Neural cell (in vitro differentiated cells): ENCODE data around the gene NES. TPM values are rescaled to one million over a fixed set of nuclear protein-coding genes. Genes with fewer than 3 reads are reported as not detected.

ENCODE experiments used
- H2AFZ ChIP-seq: fragments of 200-600, 300-800 bp; sonication (generic), shearing (Covaris generic); 2 replicates; pipeline ENCODE4 v1.6.0; 2014; ENCODE audit warnings: low read depth, mild to moderate bottlenecking, antibody characterized with exemption, low read length, moderate library complexity
- H3F3A ChIP-seq: fragments of 200-600 bp; shearing (Covaris generic); 2 replicates; pipeline ENCODE4 v1.6.1; 2016; ENCODE audit warnings: mild to moderate bottlenecking, moderate library complexity, mixed read lengths, antibody characterized with exemption, low read length; ENCODE audit not compliant: insufficient read depth, poor library complexity, severe bottlenecking
- H3K27ac ChIP-seq: fragments of 200-600, 300-800 bp; sonication (generic), shearing (Covaris generic); 2 replicates; pipeline ENCODE4 v1.5.1; 2014; ENCODE audit warnings: mild to moderate bottlenecking, low read length, moderate library complexity
- H3K27me3 ChIP-seq: fragments of 300-800, 200-600 bp; sonication (generic), shearing (Covaris generic); 2 replicates; pipeline ENCODE4 v1.6.0; 2014; ENCODE audit warnings: mild to moderate bottlenecking, low read depth, low read length, moderate library complexity; ENCODE audit not compliant: insufficient read depth
- H3K36me3 ChIP-seq: fragments of 300-800, 200-600 bp; sonication (generic), shearing (Covaris generic); 2 replicates; pipeline ENCODE4 v1.5.1; 2014; ENCODE audit warnings: mild to moderate bottlenecking, antibody characterized with exemption, low read length, moderate library complexity; ENCODE audit not compliant: insufficient read depth
- H3K4me2 ChIP-seq: fragments of 300-800, 200-600 bp; sonication (generic), shearing (Covaris generic); 2 replicates; pipeline ENCODE4 v1.6.0; 2014; ENCODE audit warnings: mild to moderate bottlenecking, low read length
- H3K4me3 ChIP-seq: fragments of 300-800, 200-600 bp; sonication (generic), shearing (Covaris generic); 2 replicates; pipeline ENCODE4 v1.5.1; 2014; ENCODE audit warnings: mild to moderate bottlenecking, low read length, moderate library complexity
- H3K79me2 ChIP-seq: fragments of 200-600 bp; shearing (Covaris generic); replicated peaks from 2 replicates; pipeline ENCODE4 v1.6.0; 2014; ENCODE audit warnings: mild to moderate bottlenecking, low read length, moderate library complexity; ENCODE audit not compliant: insufficient read depth
- H3K9ac ChIP-seq: fragments of 300-800, 200-600 bp; sonication (generic), shearing (Covaris generic); 2 replicates; pipeline ENCODE4 v1.6.1; 2016; ENCODE audit warnings: mild to moderate bottlenecking, low read length, mixed read lengths
- H3K9me2 ChIP-seq: fragments of 200-600 bp; shearing (Covaris generic); 2 replicates; pipeline ENCODE4 v1.6.1; 2016; ENCODE audit warnings: mild to moderate bottlenecking, low read length, mixed read lengths; ENCODE audit not compliant: insufficient read depth
- H3K9me3 ChIP-seq: fragments of 200-600, 300-800 bp; sonication (generic), shearing (Covaris generic); 2 replicates; pipeline ENCODE4 v1.6.1; 2016; ENCODE audit warnings: mild to moderate bottlenecking, mixed run types, low read length, moderate library complexity, mixed read lengths
- H4K20me1 ChIP-seq: fragments of 200-600 bp; shearing (Covaris generic); 2 replicates; pipeline ENCODE4 v1.6.1; 2016; ENCODE audit warnings: mild to moderate bottlenecking, mixed run types; ENCODE audit not compliant: insufficient read depth
- CTCF ChIP-seq: fragments of 450-650 bp; IDR thresholded peaks from 2 replicates; pipeline ENCODE4 v1.5.1; 2014; ENCODE audit warnings: antibody characterized with exemption, mild to moderate bottlenecking, moderate library complexity; ENCODE audit not compliant: poor library complexity, severe bottlenecking
- EP300 ChIP-seq: fragments of 450-650 bp; conservative IDR thresholded peaks from 2 replicates; pipeline ENCODE4 v1.6.1; 2014; ENCODE audit warnings: antibody characterized with exemption, mild to moderate bottlenecking, moderate library complexity; ENCODE audit not compliant: poor library complexity, severe bottlenecking
- EZH2 ChIP-seq: fragments of 200-600, 300-800 bp; shearing (Covaris generic), sonication (generic); IDR thresholded peaks from 2 replicates; pipeline ENCODE4 v1.6.1; 2014; ENCODE audit warnings: antibody characterized with exemption, low read length, borderline replicate concordance, mild to moderate bottlenecking; ENCODE audit not compliant: insufficient read depth, poor library complexity, severe bottlenecking
- MXI1 ChIP-seq: fragments of 450-650 bp; conservative IDR thresholded peaks from 2 replicates; pipeline ENCODE4 v1.6.1; 2014; ENCODE audit warnings: antibody characterized with exemption, mild to moderate bottlenecking; ENCODE audit not compliant: poor library complexity, severe bottlenecking
- RAD21 ChIP-seq: fragments of 450-650 bp; conservative IDR thresholded peaks from 2 replicates; pipeline ENCODE4 v1.6.1; 2014; ENCODE audit warnings: antibody characterized with exemption, mild to moderate bottlenecking, moderate library complexity
- REST ChIP-seq: IDR thresholded peaks from 2 replicates; pipeline ENCODE4 v1.6.1; 2012; ENCODE audit warnings: borderline replicate concordance
- SMC3 ChIP-seq: fragments of 450-650 bp; conservative IDR thresholded peaks from 2 replicates; pipeline ENCODE4 v1.6.1; 2014; ENCODE audit warnings: antibody characterized with exemption, mild to moderate bottlenecking, moderate library complexity; ENCODE audit not compliant: poor library complexity
- TAF1 ChIP-seq: IDR thresholded peaks from 2 replicates; pipeline ENCODE4 v1.6.1; 2012; ENCODE audit warnings: low read depth
- polyA plus RNA-seq: library from polyadenylated mRNA; depleted of rRNA; stranded (reverse); fragments of >200 nt; gene quantifications from 2 replicates; pipeline ENCODE4 v1.2.3, GENCODE V29; 2014

The NES gene
- polyA plus RNA-seq, 1 donor from 2014 or later: 9.9 TPM

- no peaks in the 10 kb centered on the region for H3F3A ChIP-seq
- peaks cover 23% of the 10 kb centered on the region for H3K79me2 ChIP-seq
- H3K9ac ChIP-seq: no peak overlapping the region
- H4K20me1 ChIP-seq: no peaks in the 10 kb centered on the region
- H3K4me2 ChIP-seq: no peak overlapping the region
- no peaks in the 10 kb centered on the region for H3K9me3 ChIP-seq
- H3K36me3 ChIP-seq: no peaks in the 10 kb centered on the region
- no peaks in the 10 kb centered on the region for H3K27me3 ChIP-seq
- no peak overlapping the region for H2AFZ ChIP-seq
- TF ChIP-seq EP300 (no peak), MXI1 (no peak), EZH2 (no peak), REST (no peak), SMC3 (no peak), CTCF (no peak), TAF1 (no peak), RAD21 (no peak)
- no peak overlapping the region for H3K4me3 ChIP-seq
- no peak overlapping the region for H3K27ac ChIP-seq
- no peaks in the 10 kb centered on the region for H3K9me2 ChIP-seq
These were observed 6.8 kb downstream of the NES start for GRCh38 chr1:156670359-156670758.

- no peak overlapping the region for H3K27ac ChIP-seq
- no peak overlapping the region for H2AFZ ChIP-seq
- H3K9me3 ChIP-seq: no peaks in the 10 kb centered on the region
- no peaks in the 10 kb centered on the region for H3K27me3 ChIP-seq
- H3F3A ChIP-seq: no peaks in the 10 kb centered on the region
- no peaks in the 10 kb centered on the region for H3K36me3 ChIP-seq
- no peaks in the 10 kb centered on the region for H4K20me1 ChIP-seq
- peaks cover 18% of the 10 kb centered on the region for H3K79me2 ChIP-seq
- no peaks in the 10 kb centered on the region for H3K9me2 ChIP-seq
- TF ChIP-seq EZH2: no peak
- no peak for TF ChIP-seq REST
- no peak for TF ChIP-seq SMC3
- no peak for TF ChIP-seq RAD21
- no peak overlapping the region for H3K9ac ChIP-seq
- H3K4me3 ChIP-seq: no peak overlapping the region
- no peak overlapping the region for H3K4me2 ChIP-seq
These were observed 7.4 kb downstream of the NES start for GRCh38 chr1:156669794-156670193.
